ENCODE results near the gene AKNAD1.

- TF ChIP-seq CTCF (conservative IDR thresholded peaks at IDR 0.05; ENCODE audit: low read length) (no peak), EZH2phosphoT487 (IDR thresholded peaks at IDR 0.05; ENCODE audit: borderline replicate concordance, low read depth, low read length) (no peak)
Observed at GRCh38 chr1:108767115-108767514, 89.8 kb downstream of the AKNAD1 start.
